ENCODE results near the gene PLXDC2. TPM values are rescaled to one million over a fixed set of nuclear protein-coding genes. Genes with fewer than 3 reads are reported as not detected.

Gene PLXDC2
- total RNA-seq, 1 experiment from 2014 or later = 38.7 TPM

DNA sequence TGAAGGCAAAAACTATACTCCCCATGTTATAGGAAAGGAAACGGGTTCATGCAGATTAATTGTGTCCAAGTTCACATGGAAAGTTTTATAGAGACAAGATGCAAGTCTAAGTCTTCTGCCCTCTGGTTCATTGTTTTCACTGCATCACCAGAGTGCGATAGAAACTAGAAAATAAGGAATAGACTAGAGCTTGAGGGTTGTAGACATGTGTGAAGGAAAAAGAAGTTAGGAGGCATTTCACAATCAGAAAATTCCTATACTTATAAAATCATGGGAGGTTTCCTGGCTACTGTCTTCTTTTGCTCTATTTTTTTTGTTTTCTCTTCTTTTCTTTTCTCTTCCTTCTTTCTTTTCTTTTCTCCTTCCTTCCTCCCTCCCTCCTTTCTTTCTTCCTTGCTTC lies 329.8 kb downstream of the PLXDC2 start:
- no peak overlapping the region for H2BK20ac ChIP-seq (ENCODE audit: low read depth, low read length, poor library complexity, severe bottlenecking)
- H3K23ac ChIP-seq (ENCODE audit: insufficient read length, low read depth, low read length) = no peak overlapping the region
- H3K27ac ChIP-seq (ENCODE audit: insufficient read length, low read depth, low read length) = no peak overlapping the region

More for the DNA sequence above, 329.8 kb downstream of the PLXDC2 start:
- H3K36me3 Mint-ChIP-seq (ENCODE audit: insufficient read depth in 1 of 3, low read depth in 3 of 3) = peaks cover 0 to 9% (median 2%) of the 10 kb centered on the region in 3 experiments; a peak in 4 of 7 replicates
- Histone ChIP-seq H2BK120ac (ENCODE audit: low read depth, low read length, poor library complexity, severe bottlenecking) (no peak overlapping the region), H2BK5ac (ENCODE audit: insufficient read length, low read length) (no peak overlapping the region), H4K5ac (ENCODE audit: insufficient read length, low read depth, low read length) (no peak overlapping the region), H3K79me1 (ENCODE audit: insufficient read depth, low read depth, low read length, poor library complexity, severe bottlenecking) (no peaks in the 10 kb centered on the region), H3K27me3 (ENCODE audit: insufficient read depth, low read length) (no peaks in the 10 kb centered on the region), H3K9ac (ENCODE audit: extremely low read depth, insufficient read length, low read length) (no peak overlapping the region), H2BK15ac (ENCODE audit: low read depth, low read length) (no peak overlapping the region), H2BK12ac (ENCODE audit: insufficient read length, low read depth, low read length) (no peak overlapping the region), H2AK5ac (ENCODE audit: insufficient read length, low read length) (no peak overlapping the region), H4K8ac (replicated peaks; ENCODE audit: insufficient read length, low read depth, low read length) (no peak overlapping the region), H2AFZ (ENCODE audit: low read length) (no peak overlapping the region), H3K23me2 (ENCODE audit: insufficient read length, low read depth, low read length, poor library complexity, severe bottlenecking) (no peaks in the 10 kb centered on the region), H3K79me2 (ENCODE audit: insufficient read depth, low read length) (no peaks in the 10 kb centered on the region), H3T11ph (ENCODE audit: low read length) (no peak overlapping the region), H3K14ac (ENCODE audit: insufficient read depth, low read length) (no peak overlapping the region), H4K91ac (ENCODE audit: insufficient read length, low read depth, low read length) (no peak overlapping the region), H3K4me2 (ENCODE audit: insufficient read depth, insufficient read length, low read length) (no peak overlapping the region), H3K18ac (ENCODE audit: insufficient read length, low read depth, low read length) (no peak overlapping the region), H3K4me1 (ENCODE audit: insufficient read depth, low read length) (no peaks in the 10 kb centered on the region; the same call in 1 of the 2 replicates), H3K4ac (ENCODE audit: low read depth, low read length) (no peak overlapping the region), H3K9me3 (ENCODE audit: control insufficient read depth, low read depth, low read length) (no peaks in the 10 kb centered on the region), H3K56ac (ENCODE audit: insufficient read length, low read depth, low read length) (no peak overlapping the region), H4K20me1 (ENCODE audit: control insufficient read depth, insufficient read depth, insufficient read length) (no peaks in the 10 kb centered on the region)
- H3K27ac Mint-ChIP-seq = no peak overlapping the region; a peak in 1 of 7 replicates
- no peaks in the 10 kb centered on the region for H3K9me3 Mint-ChIP-seq
- DNase-seq = no peak
- no peak overlapping the region for H3K4me3 Mint-ChIP-seq
- no peaks in the 10 kb centered on the region for H3K27me3 Mint-ChIP-seq (ENCODE audit: low read depth)
- no CpG with 5 or more reads among the region's 2 CpGs for WGBS (ENCODE audit: extremely low coverage, insufficient read length, low lambda C conversion rate)
- TF ChIP-seq, protein P1, sequence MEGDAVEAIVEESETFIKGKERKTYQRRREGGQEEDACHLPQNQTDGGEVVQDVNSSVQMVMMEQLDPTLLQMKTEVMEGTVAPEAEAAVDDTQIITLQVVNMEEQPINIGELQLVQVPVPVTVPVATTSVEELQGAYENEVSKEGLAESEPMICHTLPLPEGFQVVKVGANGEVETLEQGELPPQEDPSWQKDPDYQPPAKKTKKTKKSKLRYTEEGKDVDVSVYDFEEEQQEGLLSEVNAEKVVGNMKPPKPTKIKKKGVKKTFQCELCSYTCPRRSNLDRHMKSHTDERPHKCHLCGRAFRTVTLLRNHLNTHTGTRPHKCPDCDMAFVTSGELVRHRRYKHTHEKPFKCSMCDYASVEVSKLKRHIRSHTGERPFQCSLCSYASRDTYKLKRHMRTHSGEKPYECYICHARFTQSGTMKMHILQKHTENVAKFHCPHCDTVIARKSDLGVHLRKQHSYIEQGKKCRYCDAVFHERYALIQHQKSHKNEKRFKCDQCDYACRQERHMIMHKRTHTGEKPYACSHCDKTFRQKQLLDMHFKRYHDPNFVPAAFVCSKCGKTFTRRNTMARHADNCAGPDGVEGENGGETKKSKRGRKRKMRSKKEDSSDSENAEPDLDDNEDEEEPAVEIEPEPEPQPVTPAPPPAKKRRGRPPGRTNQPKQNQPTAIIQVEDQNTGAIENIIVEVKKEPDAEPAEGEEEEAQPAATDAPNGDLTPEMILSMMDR (conservative IDR thresholded peaks at IDR 0.05) = no peak
- H3K4me1 Mint-ChIP-seq = peaks cover 16 to 18% of the 10 kb centered on the region in 2 experiments

Measured in H9 (cell line).